ENCODE results near the gene IDE. TPM values are rescaled to one million over a fixed set of nuclear protein-coding genes. Genes with fewer than 3 reads are reported as not detected.

Gene IDE
- total and polyA plus RNA-seq, 2 experiments from 2014 or later, result 18.6 to 26.4 TPM

Other genes with a start within 250 kb of the IDE start
- 12.5 and 16.2 TPM in 2 replicates for gene KIF11, start 19.0 kb upstream of the IDE start, total RNA-seq (2014; rRNA removed; shearing (Covaris generic))
- 10.8 and 11.4 TPM in 2 replicates for gene KIF11, start 19.0 kb upstream of the IDE start, polyA plus RNA-seq (2016; fragmentation: Nextera tagmentation; extraction: Ambion mirVana)
- 0.13 and 0.54 TPM in 2 replicates for gene HHEX, start 115.9 kb upstream of the IDE start, total RNA-seq (2014; rRNA removed; shearing (Covaris generic))
- gene HHEX, start 115.9 kb upstream of the IDE start, polyA plus RNA-seq (2016; fragmentation: Nextera tagmentation; extraction: Ambion mirVana), result 0.10 and 0.32 TPM in 2 replicates

Measured in GM23248 (cell line).